Middle frontal gyrus (tissue), 1 donor: Measurements from ENCODE around the gene ST8SIA1.
"Not testable (repeated sequence)": the region's sequence is repeated elsewhere in the genome, so short reads cannot be mapped to it uniquely, and the experiment has no call there.

Experiments
- DNase-seq: peaks from one replicate; pipeline ENCODE4 v3.0.0-alpha.2; 2015; ENCODE audit warnings: low spot score; ENCODE audit errors: extremely low spot score

The ST8SIA1 gene

DNA sequence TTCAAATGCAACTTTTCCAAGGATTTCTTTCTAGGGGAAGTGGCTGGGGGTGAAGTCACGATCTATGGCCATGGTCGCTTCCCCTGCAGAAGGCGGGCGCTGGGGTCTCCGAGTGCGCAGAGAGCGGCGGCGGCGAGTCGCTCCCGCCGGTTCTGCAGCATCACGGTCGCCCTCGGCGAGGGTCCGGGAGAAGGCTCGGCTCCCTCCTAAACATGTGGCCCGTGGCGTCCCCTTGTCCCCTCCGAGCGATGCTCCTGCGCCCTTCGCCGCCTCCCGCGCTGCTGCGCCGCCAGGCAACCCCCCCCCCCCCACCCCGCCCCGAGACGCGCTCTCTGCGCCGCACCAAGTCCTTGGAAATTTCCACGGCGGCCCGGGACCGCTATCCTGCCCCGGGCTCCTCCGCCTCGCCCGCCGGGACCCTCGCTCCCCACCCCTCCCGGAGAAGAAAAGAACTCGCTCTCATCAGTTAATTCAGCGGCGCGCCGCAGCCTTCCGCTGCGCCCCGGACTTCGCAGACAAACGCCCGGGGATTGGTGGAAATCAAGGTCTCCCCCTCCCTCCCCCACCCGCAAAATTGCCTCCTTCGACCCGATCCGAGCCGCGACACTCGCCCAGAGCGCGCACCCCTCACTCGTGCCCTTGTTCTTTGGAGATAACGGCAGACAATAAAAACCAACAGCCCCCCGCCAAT is at the start of gene ST8SIA1:
Gene ST8SIA1 (minus strand): TSS at position 298 of the 691 bp plus-strand sequence. CDS start 475 bp downstream, outside the sequence.
- no peak for DNase-seq

- DNase-seq, result no peak
Measured at GRCh38 chr12:22380031-22380430, 45.5 kb upstream of the ST8SIA1 start.

DNA sequence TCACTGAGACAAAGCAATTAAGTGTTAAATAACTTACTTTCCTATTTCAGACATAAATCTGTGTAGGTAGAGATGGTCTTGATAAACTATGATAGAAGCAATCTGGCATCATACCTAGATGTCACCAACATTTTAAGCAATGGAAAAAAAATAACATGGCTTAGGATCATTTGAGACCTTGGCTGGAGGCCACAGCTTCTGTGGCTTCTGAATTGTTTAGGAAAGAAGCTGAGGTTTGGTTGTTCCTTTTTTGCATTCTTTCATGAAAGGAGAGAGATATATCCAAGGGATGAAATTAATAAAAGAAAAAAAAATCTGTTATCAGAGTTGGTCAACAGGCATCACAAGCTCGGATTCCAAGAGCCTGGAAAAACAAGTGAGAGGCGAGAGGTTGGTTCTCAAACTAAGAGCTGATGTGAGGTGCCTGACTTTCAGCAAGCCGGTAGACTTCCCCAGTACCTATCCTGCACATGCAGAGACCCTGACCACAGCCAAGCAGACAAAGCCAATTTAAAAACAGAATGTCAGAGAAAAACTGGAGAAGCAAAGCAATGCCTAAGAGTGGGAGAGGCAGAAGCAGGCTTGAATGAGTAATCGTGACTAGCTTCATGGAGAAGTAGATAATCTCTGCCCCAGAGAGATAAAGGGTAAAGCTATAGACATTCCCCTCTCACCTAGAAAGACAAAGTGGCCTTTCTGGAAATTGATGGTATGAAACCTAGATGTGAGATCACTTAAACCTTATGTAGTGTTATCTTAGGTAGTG is 43.4 kb upstream of the ST8SIA1 start:
- DNase-seq, result no peak

DNA sequence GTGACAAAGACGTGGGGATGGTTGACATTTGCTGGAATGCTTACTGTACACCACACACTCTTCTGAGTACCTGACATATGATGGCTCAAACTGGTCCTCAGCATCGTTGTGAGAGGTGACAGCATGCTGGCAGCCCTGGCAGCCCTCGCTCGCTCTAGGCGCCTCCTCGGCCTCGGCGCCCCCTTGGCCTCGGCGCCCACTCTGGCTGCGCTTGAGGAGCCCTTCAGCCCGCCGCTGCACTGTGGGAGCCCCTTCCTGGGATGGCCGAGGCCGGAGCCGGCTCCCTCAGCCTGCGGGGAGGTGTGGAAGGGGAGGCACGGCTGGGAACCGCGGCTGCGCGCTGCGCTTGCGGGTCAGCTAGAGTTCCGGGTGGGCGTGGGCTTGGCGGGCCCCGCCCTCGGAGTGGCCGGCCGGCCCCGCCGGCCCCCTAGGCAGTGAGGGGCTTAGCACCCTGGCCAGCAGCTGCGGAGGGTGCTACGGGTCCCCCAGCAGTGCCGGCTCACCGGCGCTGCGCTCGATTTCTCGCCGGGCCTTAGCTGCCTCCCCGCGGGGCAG is 42.2 kb upstream of the ST8SIA1 start:
- not testable (repeated sequence) for DNase-seq

DNA sequence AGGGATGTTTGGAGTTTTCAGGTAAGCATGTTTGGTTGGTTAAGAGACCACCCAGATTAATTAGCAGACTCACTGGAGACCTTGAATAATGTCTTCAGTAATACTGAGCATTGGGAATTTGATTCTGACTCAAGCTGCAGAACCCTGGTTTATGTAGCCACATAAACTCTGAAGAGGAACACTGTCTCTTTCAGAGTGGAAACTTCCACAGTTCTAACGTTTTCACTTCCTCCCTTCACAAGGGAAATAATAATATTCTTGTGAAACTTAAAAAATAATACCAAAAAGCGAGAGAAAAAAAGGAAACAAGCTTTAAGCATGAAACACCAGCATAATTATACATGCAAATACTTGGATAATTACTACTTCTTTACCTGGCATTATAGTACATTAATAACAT is 40.0 kb upstream of the ST8SIA1 start:
- no peak for DNase-seq

GRCh38 chr12:22372277-22372837 is 37.9 kb upstream of the ST8SIA1 start:
- DNase-seq, result no peak

- DNase-seq, result no peak
Measured at GRCh38 chr12:22366181-22366580, 31.7 kb upstream of the ST8SIA1 start.

DNA sequence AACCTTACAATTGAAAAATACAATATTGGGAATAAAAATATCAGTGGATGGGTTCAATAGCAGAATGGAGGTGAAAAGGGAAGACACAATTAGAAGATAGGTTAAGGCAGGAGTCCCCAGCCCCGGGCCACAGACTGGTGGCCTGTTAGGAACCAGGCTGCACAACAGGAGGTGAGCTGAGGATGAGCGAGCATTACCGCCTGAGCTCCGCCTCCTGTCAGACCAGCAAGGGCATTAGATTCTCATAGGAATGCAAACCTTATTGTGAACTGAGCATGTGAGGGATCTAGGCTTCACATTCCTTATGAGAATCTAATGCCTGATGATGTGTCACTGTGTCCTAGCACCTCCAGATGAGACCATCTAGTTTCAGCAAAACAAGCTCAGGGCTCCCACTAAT is 27.3 kb upstream of the ST8SIA1 start:
- no peak for DNase-seq

DNA sequence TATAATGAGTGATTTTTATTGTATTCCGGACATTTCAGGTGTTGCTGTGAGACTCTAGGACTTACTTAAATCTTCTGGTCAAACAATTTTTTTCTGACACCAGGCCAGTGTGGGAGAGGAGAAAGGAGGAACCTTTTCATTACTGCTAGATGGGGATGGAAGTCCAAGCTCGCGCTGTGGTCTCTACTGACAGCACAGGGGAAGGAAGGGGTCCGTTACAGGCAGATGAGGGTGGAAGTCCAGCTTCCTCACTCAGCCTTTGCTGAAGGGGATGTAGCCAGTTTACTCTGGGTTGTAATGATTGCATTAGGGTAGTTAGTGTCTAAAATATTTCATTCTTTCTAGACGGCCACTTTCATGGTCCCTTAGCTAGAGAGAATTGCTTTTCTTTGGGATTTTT is 26.3 kb upstream of the ST8SIA1 start:
- DNase-seq, result no peak

DNA sequence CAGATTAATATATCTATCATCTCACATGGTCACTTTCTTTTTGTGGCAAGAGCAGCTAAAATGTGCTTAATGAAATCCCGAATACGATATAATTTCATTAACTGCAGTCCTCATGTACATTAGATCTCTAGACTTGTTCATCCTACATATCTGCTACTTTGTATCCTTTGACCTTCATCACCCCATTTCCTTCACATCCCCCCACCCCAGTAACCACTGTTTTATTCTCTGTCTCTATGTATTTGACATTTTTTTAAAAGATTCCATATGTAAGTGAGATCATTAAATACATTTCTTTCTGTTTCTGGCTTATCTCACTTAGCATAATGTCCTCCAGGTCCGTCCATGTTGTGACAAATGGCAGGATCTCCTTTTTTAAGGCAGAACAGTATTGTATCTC is 23.0 kb upstream of the ST8SIA1 start:
- DNase-seq, result no peak

DNA sequence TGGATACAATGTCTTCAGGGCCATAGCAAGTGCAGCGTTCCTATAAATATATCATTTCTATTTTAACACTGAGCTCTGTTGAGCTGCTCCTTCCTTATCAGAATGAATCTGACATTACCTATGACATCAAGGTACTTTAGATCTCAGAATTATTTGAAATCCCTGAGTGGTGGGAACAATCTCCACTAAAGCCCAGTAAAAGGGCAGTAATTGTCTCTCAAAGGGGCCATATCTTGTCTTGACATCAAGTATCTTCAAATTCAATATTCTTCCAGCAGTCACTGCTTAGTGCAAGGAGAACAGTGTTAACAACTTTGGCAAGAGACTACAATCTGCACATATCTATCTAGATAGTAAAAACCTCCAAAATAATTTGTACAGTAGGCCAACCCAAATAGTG is 21.7 kb upstream of the ST8SIA1 start:
- DNase-seq, result no peak

GRCh38 chr12:22355011-22355580 is 20.6 kb upstream of the ST8SIA1 start:
- no peak for DNase-seq

GRCh38 chr12:22353615-22354325 is 19.3 kb upstream of the ST8SIA1 start:
- DNase-seq, result no peak

DNA sequence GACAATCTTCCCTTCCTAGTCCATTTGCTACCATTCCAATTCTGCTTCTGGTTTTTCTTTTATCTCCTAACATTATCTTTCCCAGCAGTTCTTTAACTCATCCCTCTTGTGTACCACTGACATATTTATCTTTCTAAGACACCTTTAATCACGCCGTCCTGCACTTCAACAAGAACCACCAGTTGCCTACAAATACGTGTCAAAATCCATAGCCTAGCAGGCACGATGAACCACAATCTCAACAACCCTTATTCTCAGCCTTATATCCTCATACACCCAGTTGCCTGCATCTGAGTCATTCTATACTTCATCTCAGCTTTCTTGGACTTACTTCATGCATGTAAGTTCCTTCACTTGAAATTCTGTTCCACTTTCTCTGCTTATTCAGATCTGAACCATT is 16.4 kb upstream of the ST8SIA1 start:
- no peak for DNase-seq

DNA sequence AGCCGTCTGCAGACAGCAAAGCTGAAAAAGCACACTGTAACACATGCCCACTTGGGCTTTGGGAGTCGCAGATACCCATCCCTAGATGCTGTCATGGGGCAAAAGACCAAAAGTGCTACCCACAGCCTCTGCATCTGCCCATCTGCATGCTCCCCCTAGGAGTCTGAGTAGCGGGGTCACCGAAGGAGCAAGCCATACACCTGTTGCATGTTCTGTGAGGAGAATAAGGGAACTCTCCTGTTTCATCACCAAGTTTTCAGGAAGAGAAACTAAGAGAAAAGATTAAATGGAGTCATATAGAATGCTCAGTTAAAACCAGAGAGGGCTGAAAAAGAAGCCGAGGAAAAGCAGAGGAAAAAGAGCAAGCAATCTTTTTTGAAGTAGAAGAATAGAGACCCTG is 13.7 kb upstream of the ST8SIA1 start:
- no peak for DNase-seq

- no peak for DNase-seq
Measured at GRCh38 chr12:22340143-22340542, 5.6 kb upstream of the ST8SIA1 start.

DNA sequence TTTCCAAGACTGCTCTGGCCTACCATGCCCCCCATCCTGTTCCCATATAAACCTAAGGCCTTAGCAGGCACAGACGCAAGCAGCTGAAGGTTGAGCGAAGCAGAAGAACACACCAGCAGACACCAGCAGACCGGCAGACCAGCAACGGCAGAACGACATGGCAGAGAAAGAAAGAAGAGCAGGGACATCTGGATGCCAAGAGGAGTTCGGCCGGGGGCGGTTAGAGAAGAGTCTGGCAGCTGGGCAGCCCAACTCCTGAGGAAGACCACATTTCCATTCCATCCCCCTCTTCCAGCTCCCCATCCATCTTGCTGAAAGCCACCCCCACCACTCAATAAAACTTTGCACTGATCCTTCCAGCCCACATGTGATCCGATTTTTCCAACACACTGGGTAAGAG is 5.2 kb upstream of the ST8SIA1 start:
- DNase-seq, result no peak

DNA sequence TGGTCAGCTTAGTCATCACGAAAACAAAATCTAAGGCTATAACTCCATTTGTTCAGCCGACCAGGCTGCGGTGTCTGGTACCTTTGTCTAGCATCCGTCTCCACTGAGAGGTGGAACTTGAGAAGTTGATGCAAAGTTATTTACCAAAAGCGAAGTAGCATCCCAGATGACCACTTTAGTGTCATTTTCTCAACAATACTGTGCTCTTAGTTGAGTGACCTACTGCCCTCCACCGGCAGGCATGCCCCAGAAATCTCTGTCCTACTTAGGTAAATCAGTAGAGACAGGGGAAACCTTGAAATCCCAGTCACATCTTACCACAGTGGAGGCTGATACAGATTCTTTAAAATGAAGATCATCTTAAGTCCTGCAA is 1.3 kb upstream of the ST8SIA1 start:
- DNase-seq, result no peak

DNA sequence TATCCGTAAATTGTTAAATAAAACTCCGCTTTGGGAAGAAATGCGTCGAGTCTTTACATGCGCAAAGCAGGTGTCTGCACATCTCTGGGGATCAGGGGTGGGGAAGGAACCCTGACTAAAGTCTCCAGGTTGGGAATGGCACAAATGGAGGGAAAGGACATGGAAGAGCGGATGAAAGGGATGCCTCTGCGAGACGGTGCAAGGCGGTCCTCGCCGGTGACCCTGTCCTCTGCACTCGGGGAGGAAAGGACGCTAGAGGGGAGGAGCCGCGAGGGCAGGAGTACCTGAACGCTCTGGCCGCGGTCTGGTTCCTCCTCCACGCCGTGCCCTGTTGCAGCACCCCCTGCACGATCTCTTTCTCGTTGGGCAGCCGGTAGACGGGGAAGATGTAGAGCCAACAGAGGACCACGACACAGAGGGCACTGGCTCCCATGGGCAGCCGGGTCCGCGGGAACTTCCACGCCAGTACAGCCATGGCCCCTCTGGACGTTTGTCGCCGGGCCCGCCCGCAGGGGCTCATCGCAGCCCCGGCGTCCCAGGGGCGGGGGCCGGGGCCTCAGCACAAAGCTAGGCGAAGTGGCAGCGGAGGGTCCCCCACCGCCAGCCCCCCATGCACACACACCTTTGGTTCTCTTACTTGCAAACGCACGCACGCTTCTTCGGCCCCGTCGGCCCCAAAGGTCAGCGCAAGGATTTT is 646 bp downstream of the ST8SIA1 start:
- no peak for DNase-seq

DNA sequence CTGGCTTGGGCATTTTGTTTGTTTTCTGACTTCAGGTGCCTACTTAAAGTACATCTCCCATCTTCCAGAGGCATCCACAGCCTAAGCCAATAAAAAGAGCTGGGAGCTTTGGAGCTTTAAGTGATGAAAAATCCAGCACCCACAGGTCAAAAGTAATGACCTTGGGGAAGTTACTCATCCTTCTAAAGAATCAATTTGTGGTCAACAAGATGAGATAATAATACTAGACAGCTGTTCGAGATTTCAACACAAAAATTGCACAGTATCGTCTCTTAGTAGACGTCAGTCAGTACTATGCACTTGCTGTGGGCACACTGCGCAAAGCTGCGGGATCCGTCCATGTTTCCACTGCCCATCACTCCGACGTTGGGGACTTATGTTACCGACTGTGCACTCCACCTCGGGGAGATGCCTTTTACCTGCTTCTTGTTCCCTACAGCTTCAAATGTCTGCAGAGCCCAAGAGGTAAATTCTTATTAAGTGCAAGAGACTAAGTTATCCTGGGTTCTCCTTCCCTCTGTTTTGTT is 1.3 kb downstream of the ST8SIA1 start:
- DNase-seq, result no peak

DNA sequence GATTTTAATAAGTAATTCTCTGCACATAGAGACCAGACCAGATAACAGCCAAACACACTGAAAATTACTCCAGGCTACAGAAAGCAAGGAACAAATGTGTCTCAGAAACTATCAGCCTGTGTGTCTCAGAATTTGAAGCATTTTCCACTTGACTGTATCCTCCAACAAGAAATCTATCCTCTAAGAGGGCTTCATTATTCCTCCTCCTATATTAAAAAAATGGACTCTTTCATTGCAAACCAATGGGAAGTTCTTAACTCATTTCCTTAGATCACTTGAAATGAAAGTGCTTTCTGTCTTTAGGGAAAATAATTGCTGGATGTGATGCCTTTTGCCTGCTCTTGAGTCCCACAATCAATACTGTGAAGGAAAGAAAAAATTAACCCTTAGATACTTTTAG is 2.3 kb downstream of the ST8SIA1 start:
- no peak for DNase-seq
